Loucy (cell line): Measurements from ENCODE around the gene RBBP5.

Experiments used
- H2AFZ ChIP-seq: fragments of 200-600 bp; sonication (generic); 2 replicates; pipeline ENCODE4 v1.6.0; 2016; ENCODE audit warnings: antibody characterized with exemption, mild to moderate bottlenecking, low read length, moderate library complexity
- H3F3A ChIP-seq: fragments of 200-600 bp; 2 replicates; pipeline ENCODE4 v1.6.0; 2016; ENCODE audit warnings: antibody characterized with exemption, low read depth, mild to moderate bottlenecking
- H3K27me3 ChIP-seq: fragments of 200-600 bp; sonication (generic); 2 replicates; pipeline ENCODE4 v1.6.1; 2014; ENCODE audit warnings: low read length, mild to moderate bottlenecking; ENCODE audit not compliant: insufficient read depth, poor library complexity, severe bottlenecking
- H3K36me3 ChIP-seq: fragments of 200-600 bp; sonication (generic); 2 replicates; pipeline ENCODE4 v1.6.1; 2016; ENCODE audit warnings: low read length; ENCODE audit not compliant: insufficient read depth
- H3K4me1 ChIP-seq: fragments of 200-600 bp; sonication (generic); 2 replicates; pipeline ENCODE4 v1.5.1; 2014; ENCODE audit warnings: low read length, mild to moderate bottlenecking; ENCODE audit not compliant: insufficient read depth, poor library complexity, severe bottlenecking
- H3K4me2 ChIP-seq: fragments of 200-600 bp; sonication (generic); 2 replicates; pipeline ENCODE4 v1.6.0; 2014; ENCODE audit warnings: antibody characterized with exemption, low read length, low read depth, mild to moderate bottlenecking; ENCODE audit not compliant: poor library complexity, severe bottlenecking
- H3K4me3 ChIP-seq: fragments of 200-600 bp; sonication (generic); 2 replicates; pipeline ENCODE4 v1.5.1; 2014; ENCODE audit warnings: low read length, mild to moderate bottlenecking, mixed read lengths; ENCODE audit not compliant: poor library complexity, severe bottlenecking
- H3K79me2 ChIP-seq: fragments of 200-600 bp; sonication (generic); 2 replicates; pipeline ENCODE4 v1.6.1; 2014; ENCODE audit warnings: low read length; ENCODE audit not compliant: insufficient read depth
- H3K9ac ChIP-seq: fragments of 200-600 bp; sonication (generic); 2 replicates; pipeline ENCODE4 v1.6.0; 2014; ENCODE audit warnings: mild to moderate bottlenecking, low read depth, low read length, moderate library complexity; ENCODE audit not compliant: poor library complexity, severe bottlenecking
- H3K9me2 ChIP-seq: fragments of 200-600 bp; sonication (generic); replicated peaks from 2 replicates; pipeline ENCODE4 v1.6.1; 2016; ENCODE audit warnings: low read depth, low read length, mixed read lengths
- H3K9me3 ChIP-seq: fragments of 200-600 bp; sonication (generic); 2 replicates; pipeline ENCODE4 v1.6.1; 2014; ENCODE audit warnings: mild to moderate bottlenecking, antibody characterized with exemption, low read length, low read depth; ENCODE audit not compliant: insufficient read depth
- H4K20me1 ChIP-seq: fragments of 200-600 bp; sonication (generic); 2 replicates; pipeline ENCODE4 v1.6.0; 2014; ENCODE audit warnings: antibody characterized with exemption, low read length, mild to moderate bottlenecking; ENCODE audit not compliant: insufficient read depth, poor library complexity, severe bottlenecking
- CTCF ChIP-seq: fragments of 200-600 bp; sonication (generic); conservative IDR thresholded peaks from 2 replicates; pipeline ENCODE4 v1.5.1; 2014; ENCODE audit warnings: mild to moderate bottlenecking, antibody characterized with exemption, low read length
- EZH2phosphoT487 ChIP-seq: fragments of 200-600 bp; IDR thresholded peaks from 2 replicates; pipeline ENCODE4 v1.6.1; 2018; ENCODE audit warnings: antibody characterized with exemption, mild to moderate bottlenecking, moderate library complexity, borderline replicate concordance

The RBBP5 gene

GRCh38 chr1:205043866-205044265 is 77.9 kb downstream of the RBBP5 start:
- Histone ChIP-seq H3K4me2 (no peak overlapping the region), H3K9me2 (no peaks in the 10 kb centered on the region), H3K4me1 (no peaks in the 10 kb centered on the region), H3K9me3 (no peaks in the 10 kb centered on the region), H3K27me3 (no peaks in the 10 kb centered on the region), H4K20me1 (no peaks in the 10 kb centered on the region), H3K36me3 (no peaks in the 10 kb centered on the region), H3F3A (no peaks in the 10 kb centered on the region), H3K9ac (no peak overlapping the region), H3K4me3 (no peak overlapping the region), H2AFZ (no peak overlapping the region), H3K79me2 (no peaks in the 10 kb centered on the region)
- no peak for TF ChIP-seq CTCF
- TF ChIP-seq EZH2phosphoT487, result no peak

- no peaks in the 10 kb centered on the region for H4K20me1 ChIP-seq
- H3K4me2 ChIP-seq, result no peak within 1 kb of the TSS
- no peaks in the 10 kb centered on the region for H3F3A ChIP-seq
- H3K4me1 ChIP-seq, result no peaks in the 10 kb centered on the region
- no peaks in the 10 kb centered on the region for H3K27me3 ChIP-seq
- no peaks in the 10 kb centered on the region for H3K9me3 ChIP-seq
- H3K9me2 ChIP-seq, result no peaks in the 10 kb centered on the region
- H3K4me3 ChIP-seq, result no peak within 1 kb of the TSS
- no peaks in the 10 kb centered on the region for H3K36me3 ChIP-seq
- no peak within 1 kb of the TSS for H3K9ac ChIP-seq
- no peak within 1 kb of the TSS for H2AFZ ChIP-seq
- no peaks in the 10 kb centered on the region for H3K79me2 ChIP-seq
- TF ChIP-seq CTCF, result no peak
- TF ChIP-seq EZH2phosphoT487, result no peak
These were observed 78.6 kb downstream of the RBBP5 start, which contains the start of gene CNTN2 for GRCh38 chr1:205042911-205043806. Gene CNTN2 (plus strand): TSS chr1:205043212. CDS start chr1:205053186, 9,974 bp downstream.

GRCh38 chr1:205041998-205042910 is 79.5 kb downstream of the RBBP5 start:
- H3K9me2 ChIP-seq, result no peaks in the 10 kb centered on the region
- H4K20me1 ChIP-seq, result no peaks in the 10 kb centered on the region
- no peak overlapping the region for H3K4me2 ChIP-seq
- H3F3A ChIP-seq, result no peaks in the 10 kb centered on the region
- no peaks in the 10 kb centered on the region for H3K79me2 ChIP-seq
- no peaks in the 10 kb centered on the region for H3K27me3 ChIP-seq
- H3K9ac ChIP-seq, result no peak overlapping the region
- no peak overlapping the region for H2AFZ ChIP-seq
- H3K36me3 ChIP-seq, result no peaks in the 10 kb centered on the region
- no peaks in the 10 kb centered on the region for H3K4me1 ChIP-seq
- H3K9me3 ChIP-seq, result no peaks in the 10 kb centered on the region
- no peak for TF ChIP-seq CTCF
- TF ChIP-seq EZH2phosphoT487, result no peak
- no peak overlapping the region for H3K4me3 ChIP-seq
